ENCODE measurements around the gene CAMK2A.

DNA sequence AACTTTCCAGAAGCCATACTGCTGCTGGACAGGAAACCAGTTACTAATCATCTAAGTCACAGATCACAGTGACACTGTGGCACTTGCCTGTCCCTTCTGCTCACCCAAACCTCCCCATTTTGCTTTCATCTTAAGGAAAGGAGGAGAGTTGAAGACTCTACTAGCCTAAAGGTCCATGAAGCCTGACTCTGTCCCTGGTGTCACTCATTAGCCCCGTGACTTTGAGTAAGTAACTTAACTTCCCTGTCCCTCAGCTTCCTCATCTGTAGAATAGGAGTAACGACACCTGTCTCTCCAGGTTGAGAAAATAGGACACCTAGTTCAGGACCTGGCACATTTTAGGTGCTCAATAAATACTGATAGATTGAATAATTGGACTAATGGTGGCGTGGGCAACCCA is 100.2 kb downstream of the CAMK2A start:
- TF ChIP-seq, protein P1, sequence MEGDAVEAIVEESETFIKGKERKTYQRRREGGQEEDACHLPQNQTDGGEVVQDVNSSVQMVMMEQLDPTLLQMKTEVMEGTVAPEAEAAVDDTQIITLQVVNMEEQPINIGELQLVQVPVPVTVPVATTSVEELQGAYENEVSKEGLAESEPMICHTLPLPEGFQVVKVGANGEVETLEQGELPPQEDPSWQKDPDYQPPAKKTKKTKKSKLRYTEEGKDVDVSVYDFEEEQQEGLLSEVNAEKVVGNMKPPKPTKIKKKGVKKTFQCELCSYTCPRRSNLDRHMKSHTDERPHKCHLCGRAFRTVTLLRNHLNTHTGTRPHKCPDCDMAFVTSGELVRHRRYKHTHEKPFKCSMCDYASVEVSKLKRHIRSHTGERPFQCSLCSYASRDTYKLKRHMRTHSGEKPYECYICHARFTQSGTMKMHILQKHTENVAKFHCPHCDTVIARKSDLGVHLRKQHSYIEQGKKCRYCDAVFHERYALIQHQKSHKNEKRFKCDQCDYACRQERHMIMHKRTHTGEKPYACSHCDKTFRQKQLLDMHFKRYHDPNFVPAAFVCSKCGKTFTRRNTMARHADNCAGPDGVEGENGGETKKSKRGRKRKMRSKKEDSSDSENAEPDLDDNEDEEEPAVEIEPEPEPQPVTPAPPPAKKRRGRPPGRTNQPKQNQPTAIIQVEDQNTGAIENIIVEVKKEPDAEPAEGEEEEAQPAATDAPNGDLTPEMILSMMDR (IDR thresholded peaks at IDR 0.05), result no peak
- TF ChIP-seq EP300 (IDR thresholded peaks at IDR 0.05) (no peak), POLR2A (IDR thresholded peaks at IDR 0.05) (no peak), POLR2AphosphoS5 (IDR thresholded peaks at IDR 0.05) (no peak)

Measured in gastroesophageal sphincter (tissue), 3 donors.